Measurements from ENCODE around the gene E2F2.

- TF ChIP-seq CEBPB (IDR thresholded peaks at IDR 0.05; ENCODE audit: low read depth, low read length) (no peak), CTCF (conservative IDR thresholded peaks at IDR 0.05; ENCODE audit: low read depth, low read length) (no peak), POLR2A (IDR thresholded peaks at IDR 0.05; ENCODE audit: low read depth, low read length) (no peak), MXI1 (IDR thresholded peaks at IDR 0.05; ENCODE audit: borderline replicate concordance, low read depth, low read length) (no peak), ELK1 (IDR thresholded peaks at IDR 0.05; ENCODE audit: borderline replicate concordance, low read depth, low read length) (no peak), RFX5 (IDR thresholded peaks at IDR 0.05; ENCODE audit: low read depth, low read length) (no peak), MAZ (IDR thresholded peaks at IDR 0.05; ENCODE audit: borderline replicate concordance, low read depth, low read length) (no peak), USF2 (IDR thresholded peaks at IDR 0.05; ENCODE audit: low read depth, low read length) (no peak), RAD21 (IDR thresholded peaks at IDR 0.05; ENCODE audit: low read length) (no peak), MAFK (IDR thresholded peaks at IDR 0.05; ENCODE audit: low read depth, low read length) (no peak), RCOR1 (IDR thresholded peaks at IDR 0.05; ENCODE audit: insufficient replicate concordance, low read length) (no peak), CHD1 (IDR thresholded peaks at IDR 0.05; ENCODE audit: low read depth, low read length) (no peak), SMC3 (IDR thresholded peaks at IDR 0.05; ENCODE audit: low read depth, low read length) (no peak)
Measured at GRCh38 chr1:23471473-23472075, 59.5 kb downstream of the E2F2 start.

Measured in IMR-90 (cell line).